ENCODE results near the gene FNTB. TPM values are rescaled to one million over a fixed set of nuclear protein-coding genes. Genes with fewer than 3 reads are reported as not detected.

The FNTB gene
- total and polyA plus RNA-seq, 2 donors (not counting 3 experiments of a cell fraction or from before 2014, with no cell fraction given): 21.0 to 21.6 TPM

DNA sequence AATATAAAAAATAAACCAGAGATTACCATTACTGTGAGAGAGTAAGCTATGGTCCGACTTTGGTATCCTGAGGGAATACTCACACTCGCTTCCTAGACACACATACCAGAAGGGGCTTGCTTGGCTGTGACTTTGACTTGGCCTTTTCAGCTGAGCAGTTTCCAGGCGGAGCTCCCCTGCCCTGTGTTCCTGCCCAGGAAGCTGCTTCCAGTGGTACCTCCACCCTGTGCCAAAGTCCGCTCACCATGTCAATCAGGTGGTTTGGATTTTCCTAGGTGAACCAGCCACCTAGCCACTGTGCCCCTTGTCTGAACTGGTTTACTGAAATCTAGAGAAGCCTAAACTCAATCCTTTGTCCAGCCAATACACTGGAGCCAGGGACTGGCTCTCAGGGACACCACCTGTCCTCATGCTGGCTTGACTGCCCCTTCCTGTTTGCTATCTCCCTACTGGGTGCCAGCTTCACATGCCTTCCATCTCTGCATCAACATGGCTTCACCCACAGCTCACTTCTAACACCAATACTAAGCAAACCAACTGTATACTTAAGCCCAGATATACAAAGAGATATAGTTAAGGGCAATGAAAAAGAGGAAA, 87.0 kb downstream of the FNTB start:
- Histone ChIP-seq H3K4me2 (ENCODE audit: insufficient read depth, low read length) (peak overlapping the region; percentile 60), H3K9me1 (replicated peaks; ENCODE audit: control insufficient read depth, extremely low read depth, insufficient read depth, low read length) (no peaks in the 10 kb centered on the region), H3K4me1 (ENCODE audit: control insufficient read depth, extremely low read depth, insufficient read depth, low read length) (peaks cover 19% of the 10 kb centered on the region), H3K79me2 (ENCODE audit: control insufficient read depth, insufficient read depth, low read length) (peaks cover 3% of the 10 kb centered on the region), H4K20me1 (replicated peaks; ENCODE audit: control insufficient read depth, extremely low read depth, insufficient read depth, low read length) (no peaks in the 10 kb centered on the region), H3K9ac (replicated peaks; ENCODE audit: extremely low read depth, insufficient read depth, low read length) (no peak overlapping the region), H2AFZ (ENCODE audit: low read depth, low read length) (no peak overlapping the region), H3K27me3 (ENCODE audit: control insufficient read depth in 2 of 2, insufficient read depth in 2 of 2, low read length in 2 of 2) (no peaks in the 10 kb centered on the region), H3K36me3 (ENCODE audit: control insufficient read depth in 2 of 2, extremely low read depth in 1 of 2, insufficient read depth in 2 of 2, low read length in 2 of 2) (peaks cover 14 to 31% of the 10 kb centered on the region in 2 experiments), H3K9me3 (replicated peaks; ENCODE audit: control insufficient read depth, insufficient read depth, low read length) (no peaks in the 10 kb centered on the region), H3K27ac (ENCODE audit: insufficient read depth, low read depth, low read length) (peak overlapping the region; percentile 34), H3K4me3 (replicated peaks in 1 of 3; ENCODE audit: insufficient read depth in 1 of 3, low read depth in 1 of 3, low read length in 3 of 3) (no peak overlapping the region)
- ChIA-PET POLR2A (no interaction called here), CTCF (interaction anchor here (1.3 kb wide), 1 partner anchor 54 kb away, joined by 5 read pairs; no protein-coding TSS in a partner anchor)
- intact Hi-C loops (cut with micrococcal nuclease) (loop anchor here (2.0 kb wide), 1 partner anchor 29 kb away; the partner anchor contains the start of gene MAX), dilution Hi-C loops (cut with MboI; ENCODE audit: extremely low pct_ligation_motif_present, low sequenced_read_pairs) (no loop called here)
- TF ChIP-seq, protein P1, sequence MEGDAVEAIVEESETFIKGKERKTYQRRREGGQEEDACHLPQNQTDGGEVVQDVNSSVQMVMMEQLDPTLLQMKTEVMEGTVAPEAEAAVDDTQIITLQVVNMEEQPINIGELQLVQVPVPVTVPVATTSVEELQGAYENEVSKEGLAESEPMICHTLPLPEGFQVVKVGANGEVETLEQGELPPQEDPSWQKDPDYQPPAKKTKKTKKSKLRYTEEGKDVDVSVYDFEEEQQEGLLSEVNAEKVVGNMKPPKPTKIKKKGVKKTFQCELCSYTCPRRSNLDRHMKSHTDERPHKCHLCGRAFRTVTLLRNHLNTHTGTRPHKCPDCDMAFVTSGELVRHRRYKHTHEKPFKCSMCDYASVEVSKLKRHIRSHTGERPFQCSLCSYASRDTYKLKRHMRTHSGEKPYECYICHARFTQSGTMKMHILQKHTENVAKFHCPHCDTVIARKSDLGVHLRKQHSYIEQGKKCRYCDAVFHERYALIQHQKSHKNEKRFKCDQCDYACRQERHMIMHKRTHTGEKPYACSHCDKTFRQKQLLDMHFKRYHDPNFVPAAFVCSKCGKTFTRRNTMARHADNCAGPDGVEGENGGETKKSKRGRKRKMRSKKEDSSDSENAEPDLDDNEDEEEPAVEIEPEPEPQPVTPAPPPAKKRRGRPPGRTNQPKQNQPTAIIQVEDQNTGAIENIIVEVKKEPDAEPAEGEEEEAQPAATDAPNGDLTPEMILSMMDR (IDR thresholded peaks at IDR 0.05; ENCODE audit: extremely low read depth in 1 of 2, insufficient read depth in 1 of 2, low read depth in 1 of 2, low read length in 2 of 2): no peak
- TF ChIP-seq POLR2A (IDR thresholded peaks at IDR 0.05; ENCODE audit: low read depth, low read length): no peak
- no peak for TF ChIP-seq EZH2 (IDR thresholded peaks at IDR 0.05; ENCODE audit: borderline replicate concordance, low read depth, low read length, severe bottlenecking)
- no peak for TF ChIP-seq FOS (IDR thresholded peaks at IDR 0.05; ENCODE audit: borderline replicate concordance, insufficient read depth, low read length)
- no peak for TF ChIP-seq JUN (IDR thresholded peaks at IDR 0.05; ENCODE audit: borderline replicate concordance, insufficient read depth, insufficient read length, low read depth)
- no peak for TF ChIP-seq GATA2 (IDR thresholded peaks at IDR 0.05; ENCODE audit: insufficient read depth, insufficient read length, low read depth, low read length)
- TF ChIP-seq MYC (IDR thresholded peaks at IDR 0.05; ENCODE audit: low read depth, low read length): no peak
- no peak for TF ChIP-seq POLR2AphosphoS5 (IDR thresholded peaks at IDR 0.05; ENCODE audit: insufficient read depth, low read depth, low read length)
- no TSS peak for BruUV-seq (replicated peaks)
- no peak for DNase-seq (ENCODE audit: low read depth, low spot score)
- FAIRE-seq: no peak

Data from endothelial cell of umbilical vein (primary cell).